ENCODE measurements around the gene ADAMTS9.

DNA sequence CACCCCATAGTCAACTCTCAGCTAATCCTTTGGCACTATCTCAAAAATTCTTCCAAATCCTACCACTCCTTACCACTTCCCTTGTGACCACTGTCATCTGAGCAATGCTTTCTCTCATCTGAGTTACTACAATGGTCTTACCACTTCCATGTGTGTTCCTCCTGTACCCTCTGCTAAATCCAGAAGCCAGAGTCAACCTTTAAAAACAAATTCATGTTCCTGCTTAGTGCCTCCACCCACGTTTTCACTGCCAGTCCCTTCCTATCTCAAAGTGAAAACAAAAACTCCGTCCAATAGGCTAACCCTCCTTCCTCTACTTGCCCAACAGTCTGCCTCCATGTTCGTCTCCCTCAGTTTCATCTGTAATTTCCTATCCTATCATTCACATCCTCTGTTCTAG, 109.0 kb downstream of the ADAMTS9 start:
- TF ChIP-seq ADNP (CRISPR knock-in tag; IDR thresholded peaks at IDR 0.05) = no peak
- TF ChIP-seq CREB1 (IDR thresholded peaks at IDR 0.05) = no peak
- no peak for TF ChIP-seq CREB1 (CRISPR knock-in tag; IDR thresholded peaks at IDR 0.05)
- TF ChIP-seq GABPA (IDR thresholded peaks at IDR 0.05; ENCODE audit: low read depth, low read length) = no peak
- TF ChIP-seq GABPA (CRISPR knock-in tag; IDR thresholded peaks at IDR 0.05; ENCODE audit: low read depth) = no peak
- TF ChIP-seq ZNF749 (CRISPR knock-in tag; IDR thresholded peaks at IDR 0.05; ENCODE audit: borderline replicate concordance) = no peak
- TF ChIP-seq ZNF768 (CRISPR knock-in tag; IDR thresholded peaks at IDR 0.05) = no peak
- no peak for TF ChIP-seq KLF9 (CRISPR knock-in tag; IDR thresholded peaks at IDR 0.05; ENCODE audit: low read depth)
